OCI-LY1 (cell line): ENCODE measurements around the gene AASDH.

ENCODE experiments used
- H2AFZ ChIP-seq: fragments of 200-600 bp; sonication (generic), shearing (Covaris generic); 2 replicates; pipeline ENCODE4 v1.6.0; 2014; ENCODE audit warnings: antibody characterized with exemption, mild to moderate bottlenecking, low read length
- H3F3A ChIP-seq: fragments of 200-600 bp; sonication (generic), shearing (Covaris generic); 2 replicates; pipeline ENCODE4 v1.6.0; 2014; ENCODE audit warnings: mild to moderate bottlenecking, antibody characterized with exemption, low read length, moderate library complexity; ENCODE audit not compliant: insufficient read depth
- H3K27ac ChIP-seq: fragments of 200-600 bp; sonication (generic); 2 replicates; pipeline ENCODE4 v1.5.1; 2014; ENCODE audit warnings: low read length, mixed run types, mild to moderate bottlenecking, low read depth; ENCODE audit not compliant: poor library complexity, severe bottlenecking
- H3K27me3 ChIP-seq: fragments of 200-600 bp; sonication (generic); 2 replicates; pipeline ENCODE4 v1.6.0; 2014; ENCODE audit warnings: antibody characterized with exemption, mild to moderate bottlenecking, low read length, moderate library complexity; ENCODE audit not compliant: insufficient read depth
- H3K36me3 ChIP-seq: fragments of 200-600 bp; sonication (generic); 2 replicates; pipeline ENCODE4 v1.6.1; 2014; ENCODE audit warnings: mild to moderate bottlenecking, antibody characterized with exemption, low read length, moderate library complexity, mixed read lengths; ENCODE audit not compliant: insufficient read depth
- H3K4me1 ChIP-seq: fragments of 200-600 bp; sonication (generic); 2 replicates; pipeline ENCODE4 v1.5.1; 2014; ENCODE audit warnings: mild to moderate bottlenecking, low read length, moderate library complexity; ENCODE audit not compliant: insufficient read depth, severe bottlenecking
- H3K4me2 ChIP-seq: fragments of 200-600 bp; sonication (generic), shearing (Covaris generic); 2 replicates; pipeline ENCODE4 v1.6.1; 2014; ENCODE audit warnings: low read length
- H3K4me3 ChIP-seq: fragments of 200-600 bp; sonication (generic); 2 replicates; pipeline ENCODE4 v1.5.1; 2014; ENCODE audit warnings: low read length, low read depth, mild to moderate bottlenecking, mixed read lengths; ENCODE audit not compliant: poor library complexity, severe bottlenecking
- H3K79me2 ChIP-seq: fragments of 200-600 bp; shearing (Covaris generic); 2 replicates; pipeline ENCODE4 v1.6.1; 2016; ENCODE audit warnings: mixed run types, low read length, mixed read lengths; ENCODE audit not compliant: insufficient read depth
- H3K9ac ChIP-seq: fragments of 200-600 bp; sonication (generic), shearing (Covaris generic); 2 replicates; pipeline ENCODE4 v1.6.1; 2014; ENCODE audit warnings: mild to moderate bottlenecking, low read length, mixed read lengths
- H3K9me2 ChIP-seq: fragments of 200-600 bp; sonication (generic), shearing (Covaris generic); 2 replicates; pipeline ENCODE4 v1.6.1; 2014; ENCODE audit warnings: low read depth, mild to moderate bottlenecking, low read length, mixed read lengths
- H3K9me3 ChIP-seq: fragments of 200-600 bp; shearing (Covaris generic); 2 replicates; pipeline ENCODE4 v1.6.1; 2014; ENCODE audit warnings: low read length, mixed read lengths
- H4K20me1 ChIP-seq: fragments of 200-600 bp; sonication (generic), shearing (Covaris generic); 2 replicates; pipeline ENCODE4 v1.6.0; 2016; ENCODE audit warnings: mild to moderate bottlenecking, low read length; ENCODE audit not compliant: insufficient read depth
- CTCF ChIP-seq: fragments of 200-600 bp; sonication (generic), shearing (Covaris generic); IDR thresholded peaks from 2 replicates; pipeline ENCODE4 v1.5.1; 2017; ENCODE audit warnings: mild to moderate bottlenecking, antibody characterized with exemption, low read length, moderate library complexity, mixed read lengths
- EZH2 ChIP-seq: fragments of 200-600 bp; sonication (generic), shearing (Covaris generic); IDR thresholded peaks from 2 replicates; pipeline ENCODE4 v1.8.0; 2017; ENCODE audit warnings: borderline replicate concordance, mixed run types, mild to moderate bottlenecking, antibody characterized with exemption, low read length, moderate library complexity, mixed read lengths

AASDH gene

GRCh38 chr4:56320293-56320692 lies 67.0 kb downstream of the AASDH start:
- Histone ChIP-seq H3K79me2 (no peaks in the 10 kb centered on the region), H4K20me1 (no peaks in the 10 kb centered on the region), H3F3A (no peaks in the 10 kb centered on the region), H3K9me2 (no peaks in the 10 kb centered on the region), H3K4me3 (no peak overlapping the region), H3K36me3 (no peaks in the 10 kb centered on the region), H3K27me3 (no peaks in the 10 kb centered on the region), H3K9ac (no peak overlapping the region), H3K27ac (no peak overlapping the region), H3K4me2 (no peak overlapping the region), H2AFZ (no peak overlapping the region), H3K4me1 (no peaks in the 10 kb centered on the region), H3K9me3 (no peaks in the 10 kb centered on the region)
- no peak for TF ChIP-seq EZH2
- no peak for TF ChIP-seq CTCF

GRCh38 chr4:56318555-56318954 lies 68.7 kb downstream of the AASDH start:
- Histone ChIP-seq H3K4me3 (no peak overlapping the region), H3K79me2 (no peaks in the 10 kb centered on the region), H2AFZ (no peak overlapping the region), H3K4me1 (no peaks in the 10 kb centered on the region), H4K20me1 (no peaks in the 10 kb centered on the region), H3F3A (no peaks in the 10 kb centered on the region), H3K4me2 (no peak overlapping the region), H3K9me3 (no peaks in the 10 kb centered on the region), H3K27me3 (no peaks in the 10 kb centered on the region), H3K9ac (no peak overlapping the region), H3K9me2 (no peaks in the 10 kb centered on the region), H3K27ac (no peak overlapping the region), H3K36me3 (no peaks in the 10 kb centered on the region)
- TF ChIP-seq EZH2 (no peak), CTCF (no peak)

- no peak overlapping the region for H3K4me2 ChIP-seq
- H3K36me3 ChIP-seq = no peaks in the 10 kb centered on the region
- H3K4me3 ChIP-seq = no peak overlapping the region
- TF ChIP-seq CTCF (no peak), EZH2 (no peak)
- no peaks in the 10 kb centered on the region for H4K20me1 ChIP-seq
- H3K9ac ChIP-seq = no peak overlapping the region
- no peaks in the 10 kb centered on the region for H3K9me3 ChIP-seq
- no peaks in the 10 kb centered on the region for H3K79me2 ChIP-seq
- no peaks in the 10 kb centered on the region for H3K4me1 ChIP-seq
- no peaks in the 10 kb centered on the region for H3K27me3 ChIP-seq
- no peak overlapping the region for H3K27ac ChIP-seq
- no peaks in the 10 kb centered on the region for H3K9me2 ChIP-seq
- H2AFZ ChIP-seq = no peak overlapping the region
- H3F3A ChIP-seq = no peaks in the 10 kb centered on the region
These were observed 69.5 kb downstream of the AASDH start for GRCh38 chr4:56317749-56318148.
